ENCODE results near the gene ZNF215.
"Not testable (repeated sequence)": the region's sequence is repeated elsewhere in the genome, so short reads cannot be mapped to it uniquely, and the experiment has no call there.

Gene ZNF215
- total RNA-seq = 0 to 0.04 (median 0) reads per million in 3 experiments

- no peak for DNase-seq
Measured at GRCh38 chr11:6926208-6927029, at the start of gene ZNF215. TSS of gene ZNF215 (plus strand) at chr11:6926426. CDS start at chr11:6932273, 5,847 bp downstream.

GRCh38 chr11:6876914-6877313, 49.3 kb upstream of the ZNF215 start:
- DNase-seq = no peak

GRCh38 chr11:6882751-6883150, 43.5 kb upstream of the ZNF215 start:
- no peak for DNase-seq

GRCh38 chr11:6887711-6888110, 38.5 kb upstream of the ZNF215 start:
- DNase-seq = not testable (repeated sequence)

- DNase-seq = no peak
Measured at GRCh38 chr11:6888830-6889229, 37.4 kb upstream of the ZNF215 start.

GRCh38 chr11:6889835-6890234, 36.4 kb upstream of the ZNF215 start:
- DNase-seq = no peak

- DNase-seq = no peak
Measured at GRCh38 chr11:6892400-6892799, 33.8 kb upstream of the ZNF215 start, which contains the start of gene OR2D2. TSS of gene OR2D2 (minus strand) at chr11:6892500. CDS start at chr11:6892500, 0 bp downstream.

- no peak for DNase-seq
Measured at GRCh38 chr11:6894097-6894496, 32.1 kb upstream of the ZNF215 start.

- no peak for DNase-seq
Measured at GRCh38 chr11:6895010-6895409, 31.2 kb upstream of the ZNF215 start.

GRCh38 chr11:6898911-6899310, 27.3 kb upstream of the ZNF215 start:
- no peak for DNase-seq

- no peak for DNase-seq
Measured at GRCh38 chr11:6900327-6900999, 25.8 kb upstream of the ZNF215 start.

GRCh38 chr11:6904804-6905203, 21.4 kb upstream of the ZNF215 start:
- DNase-seq = not testable (repeated sequence)

GRCh38 chr11:6911378-6911777, 14.8 kb upstream of the ZNF215 start:
- no peak for DNase-seq

- DNase-seq = no peak
Measured at GRCh38 chr11:6911948-6912347, 14.3 kb upstream of the ZNF215 start.

GRCh38 chr11:6919698-6920097, 6.5 kb upstream of the ZNF215 start:
- no peak for DNase-seq

GRCh38 chr11:6920702-6921101, 5.5 kb upstream of the ZNF215 start, which contains the start of gene OR2D3:
TSS of gene OR2D3 (plus strand) at chr11:6921002. CDS start at chr11:6921002, 0 bp downstream.
- no peak for DNase-seq

- DNase-seq = no peak
Measured at GRCh38 chr11:6925007-6925577, 1.1 kb upstream of the ZNF215 start.

- no peak for DNase-seq
Measured at GRCh38 chr11:6925636-6926207, 504 bp upstream of the ZNF215 start.

- DNase-seq = no peak
Measured at GRCh38 chr11:6927030-6927617, 898 bp downstream of the ZNF215 start.

GRCh38 chr11:6928916-6929315, 2.7 kb downstream of the ZNF215 start:
- no peak for DNase-seq

- DNase-seq = no peak
Measured at GRCh38 chr11:6931146-6931713, 5.0 kb downstream of the ZNF215 start.

GRCh38 chr11:6932145-6932544, 5.9 kb downstream of the ZNF215 start:
- DNase-seq = no peak
